Spleen (tissue), 7 donors: ENCODE measurements around the gene DUSP28.

ENCODE experiments used
- CTCF ChIP-seq, 11 experiments: fragments of 200-600 bp in 7 of 11; fragments of 450-650 bp in 4 of 11; sonication (generic) in 4 of 11; IDR thresholded peaks in 8 of 11; conservative IDR thresholded peaks in 3 of 11; 1 replicate in 7 of 11; 2 replicates in 4 of 11; pipeline versions ENCODE4 v1.4.0 to v1.8.0; 2016 to 2021; ENCODE audit warnings: antibody characterized with exemption in 11 of 11, inconsistent platforms in 4 of 11, mild to moderate bottlenecking in 1 of 11
- POLR2A ChIP-seq, 3 donors: fragments of 450-650 bp; IDR thresholded peaks; one replicate each; pipeline ENCODE4 v1.5.1; 2017; ENCODE audit warnings: antibody characterized with exemption in 3 of 3, mild to moderate bottlenecking in 1 of 3
- POLR2AphosphoS5 ChIP-seq, 3 donors: sonication (generic); formaldehyde crosslinking; IDR thresholded peaks; one replicate each; pipeline ENCODE4 v1.5.1; 2017; ENCODE audit warnings: antibody characterized with exemption in 3 of 3
- donor health status: DM: no; HTN: no; CAD: no; lungs with moderate emphysema.
- donor health status: DM: no; HTN: no; CAD: no.
- donor health status: DM: no; HTN: no; CAD: no.

DNA sequence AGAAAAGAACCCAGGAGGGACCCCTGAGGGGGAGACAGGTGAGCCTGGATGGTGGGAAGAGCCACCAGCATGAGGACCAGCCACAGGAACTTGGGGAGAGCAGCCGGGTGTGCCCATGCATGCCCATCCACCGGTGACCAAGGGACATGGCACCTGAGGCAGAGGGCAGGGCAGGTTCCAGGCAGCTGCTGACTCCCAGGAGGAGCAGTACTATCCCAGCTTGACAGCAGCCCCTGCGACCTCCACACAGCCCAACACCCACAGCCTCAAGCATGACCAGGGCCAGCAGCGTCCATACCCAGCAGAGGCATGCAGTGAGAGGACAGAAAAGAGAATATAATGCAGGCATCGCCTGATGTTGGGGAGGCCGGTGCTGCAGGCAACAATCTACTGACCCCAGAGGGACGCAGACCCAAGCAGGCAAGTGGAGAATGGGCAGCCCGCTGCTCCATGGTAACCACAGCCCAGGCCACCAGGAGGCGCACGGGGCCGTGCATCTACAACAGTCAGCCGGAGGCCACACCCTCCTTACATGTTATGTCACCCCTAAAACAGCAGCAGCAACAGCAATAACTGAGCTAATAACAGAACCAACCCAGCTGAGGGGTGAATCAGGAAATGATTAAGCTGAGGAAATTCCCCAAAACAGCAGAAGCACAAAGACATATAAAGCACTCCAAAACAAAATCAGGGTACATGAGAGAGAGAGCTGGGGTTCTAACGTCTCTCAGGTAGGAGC is 46.4 kb upstream of the DUSP28 start:
- TF ChIP-seq CTCF (IDR thresholded peaks at IDR 0.05 in 8 of 11, conservative IDR thresholded peaks at IDR 0.05 in 3 of 11) (peak; percentile 83 to 95 (median 91)), POLR2A (IDR thresholded peaks at IDR 0.05) (no peak), POLR2AphosphoS5 (IDR thresholded peaks at IDR 0.05) (peak; percentile 58 to 66 (median 65))
